ENCODE measurements around the gene CFL1.

CFL1 gene

GRCh38 chr11:65887723-65888162 is 29.8 kb upstream of the CFL1 start:
- DNase-seq: no peak

GRCh38 chr11:65886826-65887722 is 29.1 kb upstream of the CFL1 start:
- no peak for DNase-seq

- DNase-seq: no peak
Measured at GRCh38 chr11:65885808-65886536, 28.0 kb upstream of the CFL1 start.

GRCh38 chr11:65885231-65885630 is 27.3 kb upstream of the CFL1 start:
- DNase-seq: no peak

GRCh38 chr11:65884716-65885092 is 26.7 kb upstream of the CFL1 start:
- peak; percentile 80 for DNase-seq

- no peak for DNase-seq
Measured at GRCh38 chr11:65883786-65884715, 26.1 kb upstream of the CFL1 start.

GRCh38 chr11:65883058-65883761 is 25.2 kb upstream of the CFL1 start:
- no peak for DNase-seq

GRCh38 chr11:65882120-65883057 is 24.4 kb upstream of the CFL1 start:
- no peak for DNase-seq

GRCh38 chr11:65880844-65881421 is 23.0 kb upstream of the CFL1 start:
- DNase-seq: no peak

- no peak for DNase-seq
Measured at GRCh38 chr11:65880027-65880426, 22.0 kb upstream of the CFL1 start.

- DNase-seq: peak; percentile 47
Measured at GRCh38 chr11:65879617-65880016, 21.6 kb upstream of the CFL1 start, which contains the start of gene CTSW. TSS of gene CTSW (plus strand) at chr11:65879837. CDS start at chr11:65879855, 18 bp downstream.

- DNase-seq: peak; percentile 95
Measured at GRCh38 chr11:65873318-65874156, 15.6 kb upstream of the CFL1 start.

GRCh38 chr11:65872586-65873317 is 14.8 kb upstream of the CFL1 start, which contains the start of gene EFEMP2:
TSS of gene EFEMP2 (minus strand) at chr11:65872800. CDS start at chr11:65872354, 446 bp downstream.
- DNase-seq: no peak

- DNase-seq: no peak
Measured at GRCh38 chr11:65871811-65872548, 14.0 kb upstream of the CFL1 start.

GRCh38 chr11:65870706-65871681 is 13.0 kb upstream of the CFL1 start:
- DNase-seq: no peak

- no peak for DNase-seq
Measured at GRCh38 chr11:65870307-65870658, 12.3 kb upstream of the CFL1 start.

All from CD4-positive, alpha-beta T cell treated with Interferon gamma for 1 hour (primary cell).